K562 (cell line): ENCODE results near the gene LYPLA2. TPM values are rescaled to one million over a fixed set of nuclear protein-coding genes. Genes with fewer than 3 reads are reported as not detected.

ENCODE experiments used
- ATAC-seq: fragments of 200-7000 bp; cut with Tn5 transposase; 3 replicates; pipeline ENCODE4 v1.9.1; 2020; ENCODE audit warnings: moderate library complexity
- BruUV-seq: library from RNA; stranded (reverse); fragments of 400-500 nt; replicated peaks from 2 replicates; lab custom pipeline; 2021; lab: Mats Ljungman, UMichigan
- CTCF ChIA-PET: fragments of 300-600 bp; formaldehyde crosslinking; extraction: SDS; loops from one replicate; lab custom pipeline; 2021; ENCODE audit warnings: low intra/inter-chr PET ratio; lab: Yijun Ruan, JAX
- POLR2A ChIA-PET: fragments of 300-600, 350-650 bp; sonication (Branson Sonifier 250); formaldehyde crosslinking; extraction: SDS; loops from one replicate; lab custom pipeline; 2021; ENCODE audit warnings: antibody characterized with exemption, inconsistent platforms; lab: Yijun Ruan, JAX
- DNase-seq, 4 experiments: peaks; one replicate each; pipeline versions ENCODE4 v3.0.0 to v3.0.0-alpha.2; 2011 to 2018; ENCODE audit warnings: low spot score in 3 of 4, mixed read lengths in 3 of 4; ENCODE audit errors: extremely low read depth in 1 of 4
- FAIRE-seq: peaks from 2 replicates; lab custom pipeline; 2011; peaks lifted over from hg19 to GRCh38; lab: Jason Lieb, UNC
- H2AFZ ChIP-seq: 2 replicates; pipeline ENCODE4 v1.6.0; 2011; ENCODE audit warnings: low read depth, low read length, control low read depth, inconsistent platforms
- H3K27ac ChIP-seq: fragments of 200-600 bp; 3 replicates; pipeline ENCODE4 v1.8.0; 2011; ENCODE audit warnings: low read depth, mild to moderate bottlenecking, control low read depth, inconsistent platforms, low read length, moderate library complexity, mixed read lengths; ENCODE audit errors: extremely low read depth
- H3K27me3 ChIP-seq, 2 experiments: fragments of 300-600 bp in 1 of 2; 2 replicates in 1 of 2; 3 replicates in 1 of 2; pipeline versions ENCODE4 v1.6.0 to v1.8.0; 2011; ENCODE audit warnings: inconsistent platforms in 2 of 2, low read length in 2 of 2, mild to moderate bottlenecking in 1 of 2, mixed read lengths in 1 of 2, moderate library complexity in 1 of 2; ENCODE audit not compliant: control insufficient read depth in 2 of 2, insufficient read depth in 2 of 2
- H3K36me3 ChIP-seq: fragments of 300-600 bp; 3 replicates; pipeline ENCODE4 v1.8.0; 2011; ENCODE audit warnings: mild to moderate bottlenecking, low read length, inconsistent platforms; ENCODE audit not compliant: control insufficient read depth, insufficient read depth
- H3K4me1 ChIP-seq, 2 experiments: fragments of 200-600 bp in 1 of 2; replicated peaks in 1 of 2; 2 replicates in 1 of 2; 3 replicates in 1 of 2; pipeline versions ENCODE4 v1.5.1 to v1.8.0; 2011; ENCODE audit warnings: inconsistent platforms in 2 of 2, low read length in 2 of 2, mild to moderate bottlenecking in 1 of 2, mixed read lengths in 1 of 2, moderate library complexity in 1 of 2; ENCODE audit not compliant: control insufficient read depth in 2 of 2, insufficient read depth in 2 of 2
- H3K4me2 ChIP-seq: 2 replicates; pipeline ENCODE4 v1.6.1; 2011; ENCODE audit warnings: low read length, control low read depth, inconsistent platforms, mixed read lengths; ENCODE audit not compliant: insufficient read depth
- H3K4me3 ChIP-seq: fragments of 200-600 bp; sonication (generic), shearing (Covaris generic); 2 replicates; pipeline ENCODE4 v1.5.1; 2016; ENCODE audit warnings: control low read depth, inconsistent platforms
- H3K79me2 ChIP-seq: fragments of 200-600 bp; 3 replicates; pipeline ENCODE4 v1.8.0; 2011; ENCODE audit warnings: low read length, inconsistent platforms; ENCODE audit not compliant: control insufficient read depth, insufficient read depth
- H3K9ac ChIP-seq, 2 experiments: 2 replicates each; pipeline versions ENCODE4 v1.6.0 to v1.6.1; 2011; ENCODE audit warnings: low read depth in 2 of 2, low read length in 2 of 2, control low read depth in 1 of 2, inconsistent platforms in 1 of 2, mild to moderate bottlenecking in 1 of 2, mixed read lengths in 1 of 2; ENCODE audit not compliant: insufficient read depth in 1 of 2
- H3K9me1 ChIP-seq: one replicate; pipeline ENCODE4 v1.6.0; 2011; ENCODE audit warnings: inconsistent platforms, mild to moderate bottlenecking, low read length, moderate library complexity; ENCODE audit not compliant: control insufficient read depth, insufficient read depth
- H3K9me3 ChIP-seq: replicated peaks from 2 replicates; pipeline ENCODE4 v1.5.1; 2011; ENCODE audit warnings: low read depth, low read length, inconsistent platforms; ENCODE audit not compliant: control insufficient read depth, insufficient read depth
- H4K20me1 ChIP-seq: replicated peaks from 2 replicates; pipeline ENCODE4 v1.6.1; 2011; ENCODE audit warnings: low read length, inconsistent platforms, mixed read lengths; ENCODE audit not compliant: control insufficient read depth, insufficient read depth
- CTCF ChIP-seq, 3 experiments: IDR thresholded peaks in 2 of 3; conservative IDR thresholded peaks in 1 of 3; 2 replicates each; pipeline ENCODE4 v1.5.1; 2011 to 2012; ENCODE audit warnings: low read length in 3 of 3, mild to moderate bottlenecking in 3 of 3, control low read depth in 2 of 3, improper control_type of control experiment in 1 of 3, inconsistent platforms in 1 of 3, low read depth in 1 of 3, mixed read lengths in 1 of 3, moderate library complexity in 1 of 3; ENCODE audit not compliant: insufficient read depth in 2 of 3
- MYNN ChIP-seq, 2 experiments: sonication (generic); formaldehyde crosslinking in 1 of 2; IDR thresholded peaks; 2 replicates each; pipeline versions ENCODE4 v1.5.0 to v1.6.1; 2016 to 2020; ENCODE audit warnings: antibody characterized with exemption in 1 of 2, missing genetic modification reagents in 1 of 2
- NCOA6 ChIP-seq: fragments of 450-650 bp; IDR thresholded peaks from 2 replicates; pipeline ENCODE4 v1.6.1; 2017; ENCODE audit warnings: mild to moderate bottlenecking
- PHTF2 ChIP-seq: fragments of 250-450 bp; sonication (Bioruptor Pico); IDR thresholded peaks from 2 replicates; pipeline ENCODE4 v1.5.0; 2021; ENCODE audit warnings: mild to moderate bottlenecking
- POLR2A ChIP-seq: fragments of 450-650 bp; conservative IDR thresholded peaks from 2 replicates; pipeline ENCODE4 v1.6.1; 2016
- POLR2AphosphoS2 ChIP-seq: IDR thresholded peaks from 2 replicates; pipeline ENCODE4 v1.6.1; 2012; ENCODE audit warnings: low read length, improper control_type of control experiment
- POLR2B ChIP-seq: fragments of 450-650 bp; IDR thresholded peaks from 2 replicates; pipeline ENCODE4 v1.6.1; 2018; ENCODE audit warnings: low read depth; ENCODE audit not compliant: partially characterized antibody
- RAD21 ChIP-seq, 2 experiments: fragments of 250-450 bp in 1 of 2; fragments of 450-650 bp in 1 of 2; sonication (Bioruptor Pico) in 1 of 2; formaldehyde crosslinking in 1 of 2; IDR thresholded peaks in 1 of 2; conservative IDR thresholded peaks in 1 of 2; 2 replicates each; pipeline versions ENCODE4 v1.4.0 to v1.8.0; 2020 to 2022; ENCODE audit warnings: mild to moderate bottlenecking in 2 of 2, moderate library complexity in 1 of 2
- RBFOX2 ChIP-seq: fragments of 200-400 bp; formaldehyde crosslinking; IDR thresholded peaks from 2 replicates; pipeline ENCODE4 v1.6.1; 2017; ENCODE audit warnings: low read depth, mild to moderate bottlenecking, low read length, moderate library complexity
- SUPT5H ChIP-seq: fragments of 450-650 bp; IDR thresholded peaks from 2 replicates; pipeline ENCODE4 v1.6.1; 2016
- ZBTB33 ChIP-seq: sonication (generic); formaldehyde crosslinking; IDR thresholded peaks from 2 replicates; pipeline ENCODE4 v1.8.1; 2023; ENCODE audit warnings: mild to moderate bottlenecking, missing genetic modification reagents
- WGBS: fragments of 100-300 bp; shearing (Covaris generic); methylation state at CpG from one replicate; pipeline ENCODE4 v1.1.6; 2016; ENCODE audit warnings: low coverage, mixed read lengths; ENCODE audit not compliant: insufficient coverage; ENCODE audit errors: missing lambda C conversion rate; 5-methylcytosine and 5-hydroxymethylcytosine counted together
- in situ Hi-C: fragments of 300-500 bp; cut with MboI; formaldehyde crosslinking; loops from 4 replicates; pipeline ENCODE4 v1.15.0; 2018; ENCODE audit warnings: inconsistent platforms, mixed read lengths
- intact Hi-C: fragments of 100-400 bp; cut with micrococcal nuclease; formaldehyde crosslinking; loops from 2 replicates; pipeline ENCODE4 v1.14.2; 2022
- polyA plus RNA-seq, 8 experiments: library from polyadenylated mRNA; depleted of rRNA in 4 of 8; stranded (reverse) in 5 of 8; unstranded in 3 of 8; fragments of >200 nt; fragmentation: Nextera tagmentation in 2 of 8; fragmentation: Illumina TruSeq in 1 of 8; extraction: Ambion mirVana in 2 of 8; extraction: Trizol in 1 of 8; gene quantifications; 2 replicates each; pipeline versions ENCODE4 v1.2.1 to v1.2.3, GENCODE V29; 2011 to 2014; ENCODE audit warnings: inconsistent platforms in 1 of 8, missing spikeins in 1 of 8
- total RNA-seq, 7 experiments: library from RNA; depleted of rRNA in 6 of 7; stranded (reverse); fragments of >200 nt in 6 of 7; fragmentation: Illumina TruSeq in 2 of 7; extraction: Trizol in 2 of 7; gene quantifications; 2 replicates each; pipeline versions ENCODE4 v1.2.1 to v1.2.3, GENCODE V29; 2011 to 2021; ENCODE audit warnings: low replicate concordance in 1 of 7

Gene LYPLA2
- total and polyA plus RNA-seq, 9 of the 15 experiments (the other 6 are each of a cell fraction or from before 2014, with no cell fraction given), result 3.9 to 128 (median 60.1) TPM

- ChIA-PET POLR2A (interaction anchor here (0.6 to 10.2 kb wide), 4 partner anchors 10 to 348 kb away, joined by 3 to 197 read pairs (median 3); partner anchors contain the start of genes PITHD1 and PNRC2), CTCF (no interaction called here)
- intact Hi-C loops, result no loop called here
- no TSS peak for BruUV-seq
- Histone ChIP-seq H3K36me3 (peaks cover 62% of the 10 kb centered on the region; the same call in 2 of the 3 replicates), H2AFZ (no peak overlapping the region), H3K27me3 (no peaks in the 10 kb centered on the region), H3K9ac (peak overlapping the region in 1 of 2 experiments; percentile 31; a peak in 1 of 4 replicates), H3K27ac (no peak overlapping the region), H3K4me2 (no peak overlapping the region), H3K4me1 (peaks cover 33 to 71% of the 10 kb centered on the region in 2 experiments), H3K79me2 (peaks cover 44% of the 10 kb centered on the region), H3K9me1 (peaks cover 5% of the 10 kb centered on the region), H4K20me1 (peaks cover under 1% of the 10 kb centered on the region; the same call in 1 of the 2 replicates), H3K4me3 (no peak overlapping the region), H3K9me3 (no peaks in the 10 kb centered on the region)
- in situ Hi-C loops, result no loop called here
- DNase-seq (no peak), FAIRE-seq (no peak), ATAC-seq (no peak)
- TF ChIP-seq POLR2A (peak; percentile 49), POLR2B (peak; percentile 35), NCOA6 (no peak), SUPT5H (peak; percentile 60), PHTF2 (CRISPR knock-in tag) (no peak), CTCF (IDR thresholded peaks at IDR 0.05 in 2 of 3, conservative IDR thresholded peaks at IDR 0.05 in 1 of 3; ENCODE audit: insufficient read depth in 2 of 3, low read depth in 1 of 3, low read length in 3 of 3) (peak in 2 of 3 experiments; percentile 2 to 22; a peak in 1 of 6 replicates), RBFOX2 (peak; percentile 2; the same call in 1 of the 2 replicates), MYNN (IDR thresholded peaks at IDR 0.05) (0 out of 2 replicates have a peak, but pooled peaks have one; percentile 9), MYNN (CRISPR knock-in tag; IDR thresholded peaks at IDR 0.05) (no peak), POLR2AphosphoS2 (peak; percentile 22; the same call in 1 of the 2 replicates), ZBTB33 (CRISPR knock-in tag) (no peak), RAD21 (CRISPR knock-in tag; conservative IDR thresholded peaks at IDR 0.05 in 1 of 2, IDR thresholded peaks at IDR 0.05 in 1 of 2) (peak in 1 of 2 experiments; percentile 18; a peak in 1 of 4 replicates)
- 87% methylated on average over 15 of the region's 17 CpGs for WGBS
Measured at GRCh38 chr1:23796466-23797271, 5.7 kb downstream of the LYPLA2 start.
